Measurements from ENCODE around the gene USP3. TPM values are rescaled to one million over a fixed set of nuclear protein-coding genes. Genes with fewer than 3 reads are reported as not detected.

USP3 gene
- total RNA-seq, 6 experiments from 2014 or later = 21.9 to 33.8 (median 24.8) TPM

- no peaks in the 10 kb centered on the region for H3K9me3 ChIP-seq
- intact Hi-C loops (cut with DNase I) = loop anchor here in 1 of 2 donors (10.0 kb wide), 1 partner anchor 55 kb away; no protein-coding TSS in a partner anchor
- DNase-seq (no peak), ATAC-seq (peak in 1 of 4 donors; percentile 30)
- TF ChIP-seq POLR2A (IDR thresholded peaks at IDR 0.05) = no peak
- TF ChIP-seq CTCF (IDR thresholded peaks at IDR 0.05) = no peak
- no peaks in the 10 kb centered on the region for H3K36me3 ChIP-seq
- no peak overlapping the region for H3K27ac ChIP-seq
- 21% methylated on average over 5 of the region's 5 CpGs for WGBS (ENCODE audit: insufficient coverage, low coverage, low lambda C conversion rate, missing lambda C conversion rate)
- H3K27me3 ChIP-seq = no peaks in the 10 kb centered on the region
- H3K4me3 ChIP-seq = no peak overlapping the region
- peaks cover 0 to 65% (median 14%) of the 10 kb centered on the region in 4 donors for H3K4me1 ChIP-seq
Observed at GRCh38 chr15:63509955-63510940, 5.9 kb downstream of the USP3 start.

GRCh38 chr15:63512148-63512547 is 7.8 kb downstream of the USP3 start:
- no peak overlapping the region for H3K4me3 ChIP-seq
- DNase-seq = no peak
- no peaks in the 10 kb centered on the region for H3K27me3 ChIP-seq
- TF ChIP-seq CTCF (IDR thresholded peaks at IDR 0.05) (no peak), POLR2A (IDR thresholded peaks at IDR 0.05) (no peak)
- no peak overlapping the region for H3K27ac ChIP-seq
- 88% methylated on average over 4 of the region's 5 CpGs for WGBS (ENCODE audit: insufficient coverage, low coverage, low lambda C conversion rate, missing lambda C conversion rate)
- peaks cover 0 to 66% (median 15%) of the 10 kb centered on the region in 4 donors for H3K4me1 ChIP-seq
- no peaks in the 10 kb centered on the region for H3K9me3 ChIP-seq
- no peak for ATAC-seq
- H3K36me3 ChIP-seq = no peaks in the 10 kb centered on the region
- intact Hi-C loops (cut with DNase I) = loop anchor here in 1 of 2 donors (10.0 kb wide), 1 partner anchor 53 kb away; no protein-coding TSS in a partner anchor

- 81% methylated on average over 6 of the region's 6 CpGs for WGBS (ENCODE audit: insufficient coverage, low coverage, low lambda C conversion rate, missing lambda C conversion rate)
- Histone ChIP-seq H3K27ac (no peak overlapping the region), H3K9me3 (no peaks in the 10 kb centered on the region), H3K27me3 (no peaks in the 10 kb centered on the region), H3K4me1 (peaks cover 0 to 67% (median 20%) of the 10 kb centered on the region in 4 donors), H3K36me3 (no peaks in the 10 kb centered on the region), H3K4me3 (no peak overlapping the region)
- intact Hi-C loops (cut with DNase I) = loop anchor here in 1 of 2 donors (10.0 kb wide), 1 partner anchor 52 kb away; no protein-coding TSS in a partner anchor
- DNase-seq = no peak
- ATAC-seq = no peak
- TF ChIP-seq CTCF (IDR thresholded peaks at IDR 0.05) = no peak
- TF ChIP-seq POLR2A (IDR thresholded peaks at IDR 0.05) = no peak
Observed at GRCh38 chr15:63513271-63513670, 8.9 kb downstream of the USP3 start.

GRCh38 chr15:63513728-63514127 is 9.3 kb downstream of the USP3 start:
- no peak overlapping the region for H3K4me3 ChIP-seq
- intact Hi-C loops (cut with DNase I) = loop anchor here in 1 of 2 donors (10.0 kb wide), 1 partner anchor 51 kb away; no protein-coding TSS in a partner anchor
- H3K27ac ChIP-seq = no peak overlapping the region
- H3K9me3 ChIP-seq = no peaks in the 10 kb centered on the region
- TF ChIP-seq CTCF (IDR thresholded peaks at IDR 0.05) (no peak), POLR2A (IDR thresholded peaks at IDR 0.05) (no peak)
- DNase-seq = no peak
- 65% methylated on average over 3 of the region's 3 CpGs for WGBS (ENCODE audit: insufficient coverage, low coverage, low lambda C conversion rate, missing lambda C conversion rate)
- peaks cover 0 to 64% (median 21%) of the 10 kb centered on the region in 4 donors for H3K4me1 ChIP-seq
- ATAC-seq = no peak
- H3K36me3 ChIP-seq = no peaks in the 10 kb centered on the region
- H3K27me3 ChIP-seq = no peaks in the 10 kb centered on the region
